ENCODE measurements around the gene FGFR3.

The FGFR3 gene

DNA sequence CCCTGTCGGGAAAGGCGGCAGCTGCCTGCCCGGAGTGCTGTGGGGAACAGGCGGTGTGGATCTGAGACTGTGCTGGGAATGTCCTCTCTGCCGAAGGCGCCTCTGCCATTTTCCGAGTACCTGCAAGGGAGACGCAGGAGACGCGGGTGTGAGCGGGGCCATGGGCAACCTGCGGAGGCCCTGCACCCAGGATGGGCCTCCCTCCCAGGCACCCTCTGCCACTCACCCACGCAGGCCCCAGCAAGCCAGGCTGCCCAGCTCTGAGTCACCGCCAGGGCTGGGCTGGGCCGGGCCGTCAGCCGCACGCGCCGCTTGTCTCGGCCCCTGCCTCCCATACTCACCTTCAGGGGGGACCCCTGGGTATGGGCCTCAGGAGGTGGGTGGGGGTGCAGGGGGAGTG lies 3.5 kb upstream of the FGFR3 start:
- DNase-seq: no peak

DNA sequence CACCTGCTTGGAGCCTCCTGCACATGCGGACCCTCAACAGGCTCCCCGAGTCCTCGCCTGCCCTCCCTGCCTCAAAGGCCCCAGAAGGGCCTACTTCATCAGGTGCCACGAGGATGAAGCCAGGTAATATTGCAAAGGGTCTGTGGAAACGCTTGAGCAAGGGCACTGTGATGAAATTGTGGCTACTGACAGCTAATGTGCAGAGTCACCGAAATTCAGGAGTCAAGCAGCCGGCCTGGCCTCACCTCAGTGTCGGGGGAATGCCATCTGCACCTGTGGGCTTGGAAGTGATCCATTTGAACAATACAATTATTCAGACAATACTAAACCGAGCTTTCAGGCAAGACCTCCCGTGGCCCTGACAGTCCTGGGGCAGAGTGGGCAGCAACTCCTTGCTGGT lies 3.1 kb upstream of the FGFR3 start:
- DNase-seq: no peak

DNA sequence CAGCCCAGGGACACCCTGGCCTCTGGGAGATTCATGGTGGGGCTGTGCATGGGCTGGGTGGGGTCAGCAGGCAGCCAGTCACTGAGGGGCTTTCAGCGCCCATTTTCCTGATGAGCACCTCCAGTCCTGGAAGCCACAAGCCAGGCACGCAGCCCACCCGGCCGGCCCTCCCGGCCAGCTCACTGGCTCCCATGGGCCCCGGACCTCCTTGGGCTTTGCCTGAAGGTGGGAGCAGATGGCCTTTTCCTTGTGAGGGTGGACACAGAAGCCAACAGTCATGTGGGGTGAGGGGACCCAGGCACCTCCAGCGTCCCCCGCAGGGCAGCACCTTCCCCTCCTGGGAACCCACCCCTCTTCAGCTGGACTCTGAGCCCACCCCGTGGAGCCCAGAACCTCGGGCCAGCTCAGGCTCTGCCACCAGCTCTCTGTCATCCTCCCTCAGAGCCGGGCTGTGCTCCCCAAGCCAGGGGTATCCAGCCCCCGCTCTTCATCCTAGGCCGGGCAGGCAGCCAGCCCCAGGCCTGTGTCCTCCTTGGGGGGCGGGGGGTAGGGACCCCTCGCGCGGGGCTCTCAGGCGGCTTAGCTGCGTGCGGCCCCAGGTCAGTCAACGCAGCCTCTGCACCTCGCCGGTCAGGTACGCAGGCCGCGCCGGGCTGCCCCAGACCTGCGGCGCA lies 798 bp upstream of the FGFR3 start:
- no peak for DNase-seq

DNA sequence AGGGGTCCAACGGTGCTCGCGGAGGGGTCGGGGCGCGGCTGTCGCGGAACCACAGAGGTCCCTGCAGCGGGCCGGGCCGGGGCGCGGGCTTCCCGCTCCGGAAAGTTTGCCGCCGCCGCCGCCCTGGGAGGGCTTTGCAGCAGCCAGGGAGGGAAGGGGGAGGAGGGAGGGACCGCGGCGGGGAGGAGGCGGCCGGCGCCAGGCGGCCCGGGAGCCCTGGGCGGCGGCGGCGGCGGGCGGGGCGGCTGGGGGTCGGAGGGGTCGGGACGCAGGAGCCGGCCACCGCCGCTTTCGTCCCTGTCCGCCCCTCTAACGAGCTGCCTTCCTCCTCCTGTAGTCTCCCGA lies 375 bp downstream of the FGFR3 start:
- DNase-seq: peak; percentile 5

DNA sequence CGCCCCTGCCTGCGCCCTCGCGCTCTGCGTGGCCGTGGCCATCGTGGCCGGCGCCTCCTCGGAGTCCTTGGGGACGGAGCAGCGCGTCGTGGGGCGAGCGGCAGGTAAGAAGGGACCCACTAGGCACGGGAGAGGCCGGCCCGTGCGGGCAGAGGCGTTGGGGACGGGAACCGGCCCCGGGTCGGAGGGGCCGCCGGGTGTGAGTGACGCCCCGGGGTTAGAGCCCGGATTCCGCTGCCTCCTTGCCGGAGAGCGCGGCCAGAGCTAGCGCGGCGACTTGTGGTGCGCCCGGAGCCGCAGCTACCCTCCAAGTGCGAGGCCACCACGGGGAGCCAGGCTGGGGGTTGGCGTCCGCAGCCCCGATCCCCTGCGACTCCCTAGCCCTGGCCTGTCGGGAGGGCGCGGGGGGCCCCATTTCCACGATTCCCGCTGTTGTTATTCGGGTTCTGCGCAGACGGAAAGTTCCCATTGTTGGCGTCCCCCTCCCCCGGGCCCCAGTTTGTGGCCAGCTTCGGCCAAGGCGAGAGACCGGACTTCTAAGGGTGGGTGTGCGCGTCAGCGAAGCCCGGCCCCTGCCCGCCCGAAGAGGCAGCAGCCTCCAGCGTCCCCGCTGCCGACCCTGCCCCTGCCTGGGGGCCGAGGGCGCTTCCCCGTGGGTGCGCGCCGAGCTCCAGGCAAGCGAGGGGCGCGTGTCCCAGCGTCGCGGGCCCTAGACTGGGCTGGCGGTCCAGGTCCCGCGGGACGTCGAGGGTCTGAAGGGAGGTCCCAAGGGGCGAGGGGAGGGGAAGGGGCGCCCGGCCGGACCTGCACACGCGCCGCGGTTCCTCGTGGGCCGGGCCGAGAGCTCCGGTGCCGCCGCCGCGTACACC lies 1.1 kb downstream of the FGFR3 start:
- no peak for DNase-seq

DNA sequence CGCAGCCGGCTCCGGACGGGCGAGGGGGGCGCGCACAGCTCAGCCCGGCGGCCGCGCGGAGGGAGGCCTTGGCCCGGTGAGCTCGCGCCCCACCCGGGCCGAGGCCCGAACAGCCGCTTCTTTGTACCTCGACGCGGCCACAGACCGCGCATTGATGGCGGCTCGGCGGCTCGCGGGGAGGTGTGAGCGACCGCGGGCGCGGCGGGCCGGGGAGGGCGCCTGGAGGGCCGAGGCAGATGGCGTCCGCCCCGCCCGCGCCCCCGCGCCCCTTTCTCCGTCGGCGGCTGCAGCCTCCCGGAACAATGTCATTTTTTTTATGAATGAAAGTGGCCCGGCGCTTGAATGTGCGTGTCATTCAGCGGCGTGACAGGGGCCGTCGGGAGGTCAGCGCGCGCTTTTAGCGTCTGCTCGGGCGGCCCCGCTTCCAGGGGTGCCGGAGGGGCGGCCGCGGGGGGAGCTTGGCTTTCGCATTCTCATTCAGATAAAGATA lies 1.8 kb downstream of the FGFR3 start:
- no peak for DNase-seq

DNA sequence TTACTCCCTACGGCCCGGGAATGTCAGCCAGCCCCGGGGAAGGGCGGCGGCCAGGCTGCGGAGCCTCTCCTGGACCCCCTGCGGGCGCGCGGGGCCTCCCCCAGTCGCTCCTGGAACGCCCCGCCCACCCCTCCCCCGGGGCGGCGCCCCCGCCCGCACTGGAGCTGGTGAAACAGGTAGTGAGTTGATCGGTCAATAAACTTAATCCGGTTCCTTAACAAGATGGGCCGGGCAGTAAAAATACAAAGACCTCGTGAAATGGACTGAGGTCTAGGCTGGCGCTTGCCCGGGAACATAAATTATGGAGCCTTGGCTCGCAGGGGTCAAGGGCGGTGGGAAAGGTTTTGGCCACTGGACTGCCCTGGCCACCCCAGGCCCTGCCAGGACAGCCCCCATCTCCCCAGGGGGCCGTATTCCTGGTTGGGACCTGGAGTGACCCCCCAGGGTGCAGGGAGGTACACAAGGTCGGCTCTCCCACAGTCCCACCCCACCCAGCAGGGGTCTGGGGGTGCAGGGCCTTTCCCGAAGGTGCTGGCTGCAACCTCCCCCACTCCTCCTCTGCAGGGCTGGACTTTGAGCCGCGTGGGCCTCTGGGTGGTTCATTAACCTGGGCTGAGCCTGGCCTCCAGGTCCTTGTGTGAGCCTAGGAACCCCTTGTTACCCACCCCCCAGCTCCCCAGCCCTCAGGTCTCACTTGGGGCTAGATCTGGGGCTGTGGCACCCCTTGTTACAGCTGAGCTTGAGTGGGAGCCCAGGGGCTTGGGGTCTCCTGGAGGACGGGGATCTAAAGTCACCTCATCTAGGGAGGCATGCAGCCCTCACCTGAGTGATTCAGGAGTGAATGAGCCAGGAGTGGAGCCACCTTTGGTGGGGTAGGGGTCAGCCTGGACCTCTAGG lies 2.5 kb downstream of the FGFR3 start:
- no peak for DNase-seq

DNA sequence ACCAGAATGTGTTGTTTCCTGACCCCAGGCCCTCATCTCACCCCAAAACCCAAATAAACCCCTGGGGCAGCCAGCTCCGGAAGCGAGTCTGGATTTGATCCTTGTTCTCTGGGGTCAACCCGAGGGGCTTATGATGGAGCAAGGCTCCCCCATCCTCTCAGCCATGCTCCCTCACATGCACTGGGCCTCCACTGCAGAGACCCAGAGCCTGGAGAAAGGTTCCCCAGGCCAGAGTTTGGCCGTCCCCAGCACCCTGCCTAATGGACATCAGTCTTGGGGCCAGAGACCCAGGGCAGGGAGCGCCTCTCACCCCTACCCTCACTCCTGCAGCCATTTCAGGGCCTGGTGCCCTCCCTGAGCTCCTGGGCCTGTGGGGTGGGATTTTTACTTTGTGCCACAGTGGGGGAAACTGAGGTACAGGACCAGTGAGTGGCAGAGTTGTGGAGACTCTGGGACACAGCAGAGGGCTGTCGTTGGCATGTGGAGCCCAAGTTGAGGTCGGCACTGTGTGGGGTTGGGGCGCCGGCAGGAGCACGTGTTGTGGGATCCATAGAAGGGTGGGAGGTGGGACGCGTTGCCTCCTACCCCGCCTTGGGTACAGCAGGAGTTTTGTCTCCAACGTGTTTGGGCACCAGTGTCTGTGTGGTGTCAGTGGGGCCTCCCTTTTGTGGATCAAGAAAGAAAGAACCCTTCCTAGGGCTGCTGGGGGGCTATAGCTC lies 3.6 kb downstream of the FGFR3 start:
- DNase-seq: no peak

DNA sequence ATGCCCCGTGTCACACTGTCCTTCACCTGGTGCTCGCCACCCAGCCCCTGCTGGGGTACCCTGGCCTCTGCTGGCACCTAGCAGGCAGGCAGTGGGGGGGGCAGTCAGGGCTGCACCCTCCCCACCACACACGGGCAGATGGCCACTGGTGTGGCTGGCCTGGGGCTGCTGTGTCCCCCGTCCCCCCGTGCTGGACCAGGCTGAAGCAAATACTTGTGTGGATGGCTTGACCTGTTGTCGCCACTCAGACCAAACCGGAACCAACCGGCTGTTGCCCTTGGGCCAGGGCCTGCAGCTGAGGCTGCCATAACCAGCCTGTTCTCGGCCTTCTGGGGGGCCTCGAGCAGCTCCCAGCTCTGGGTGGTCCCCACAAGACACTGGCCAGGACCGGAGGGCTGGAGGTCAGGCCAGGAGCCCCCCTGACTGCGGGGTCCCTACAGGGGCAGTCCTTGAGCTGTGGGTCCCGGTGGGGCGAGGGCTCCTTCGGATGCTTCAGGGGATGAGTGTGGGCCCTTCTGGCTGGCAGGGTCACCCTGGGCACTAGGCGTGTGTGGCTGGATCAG lies 4.3 kb downstream of the FGFR3 start:
- DNase-seq: no peak

DNA sequence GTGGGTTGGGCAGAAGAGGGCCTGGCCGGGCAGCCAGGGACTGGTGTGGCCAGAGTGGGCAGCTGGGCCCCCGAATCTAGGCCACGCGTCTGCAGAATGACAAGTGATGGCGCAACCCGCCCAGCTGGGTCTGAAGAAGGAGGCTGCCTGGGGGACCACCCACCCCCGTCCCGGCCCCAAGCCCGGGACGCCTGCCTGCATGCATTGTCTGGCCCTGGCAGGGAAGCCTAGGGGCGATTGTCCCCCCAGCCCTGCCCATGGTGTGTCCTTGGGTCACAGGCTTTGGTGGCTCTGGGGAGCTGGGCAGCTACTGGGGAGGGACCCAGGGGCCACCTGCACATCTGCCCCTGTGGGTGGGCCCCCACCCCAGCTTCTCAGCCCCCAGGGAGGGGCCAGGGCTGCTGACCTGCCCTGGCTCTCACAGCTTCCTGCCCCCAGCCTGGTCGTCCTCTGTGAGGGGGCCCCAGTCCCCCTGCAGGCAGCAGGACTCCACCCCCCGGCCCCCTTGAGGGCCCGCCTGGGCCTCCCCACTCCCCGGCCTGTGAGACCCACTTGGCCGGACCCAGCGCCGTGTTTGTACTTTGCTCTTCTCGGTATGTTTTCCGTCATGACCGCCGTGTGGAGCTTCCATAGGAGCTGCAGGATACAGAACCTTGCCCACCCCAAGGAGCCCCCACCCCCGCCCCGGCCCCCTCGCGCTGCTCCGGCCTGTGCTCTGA lies 4.9 kb downstream of the FGFR3 start:
- no peak for DNase-seq

DNA sequence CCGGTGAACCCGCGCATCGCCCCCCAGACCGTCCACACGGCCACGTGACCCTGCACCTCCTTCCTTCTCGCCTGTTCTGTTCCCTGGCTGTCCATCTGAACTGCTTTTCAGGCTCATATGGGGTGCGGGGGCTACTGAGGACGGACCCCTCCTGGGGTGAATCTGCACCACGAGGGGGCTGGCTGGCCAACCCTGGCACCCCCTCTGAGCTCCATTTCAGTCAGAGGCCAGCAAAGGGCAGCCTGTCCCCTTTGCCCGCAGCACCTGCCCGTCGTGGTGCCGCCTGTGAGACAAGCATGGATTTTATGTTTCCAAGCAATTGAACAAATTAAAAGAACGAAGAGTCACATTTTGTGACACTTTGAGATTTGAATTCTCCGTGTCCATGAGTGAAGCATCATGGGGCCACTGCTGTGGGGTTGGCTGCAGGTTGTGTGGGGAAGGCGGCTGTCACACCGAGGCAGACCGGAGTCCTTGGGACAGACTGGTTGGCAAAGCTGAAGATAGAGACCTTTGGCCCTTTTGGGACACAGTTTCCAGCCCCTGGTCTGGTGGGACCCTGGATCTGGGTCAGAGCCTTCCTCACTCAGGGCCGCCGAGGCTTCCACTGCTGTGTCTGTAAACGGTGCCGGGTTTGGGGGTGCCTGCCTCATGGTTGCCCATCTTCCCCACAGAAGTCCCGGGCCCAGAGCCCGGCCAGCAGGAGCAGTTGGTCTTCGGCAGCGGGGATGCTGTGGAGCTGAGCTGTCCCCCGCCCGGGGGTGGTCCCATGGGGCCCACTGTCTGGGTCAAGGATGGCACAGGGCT lies 5.7 kb downstream of the FGFR3 start:
- no peak for DNase-seq

DNA sequence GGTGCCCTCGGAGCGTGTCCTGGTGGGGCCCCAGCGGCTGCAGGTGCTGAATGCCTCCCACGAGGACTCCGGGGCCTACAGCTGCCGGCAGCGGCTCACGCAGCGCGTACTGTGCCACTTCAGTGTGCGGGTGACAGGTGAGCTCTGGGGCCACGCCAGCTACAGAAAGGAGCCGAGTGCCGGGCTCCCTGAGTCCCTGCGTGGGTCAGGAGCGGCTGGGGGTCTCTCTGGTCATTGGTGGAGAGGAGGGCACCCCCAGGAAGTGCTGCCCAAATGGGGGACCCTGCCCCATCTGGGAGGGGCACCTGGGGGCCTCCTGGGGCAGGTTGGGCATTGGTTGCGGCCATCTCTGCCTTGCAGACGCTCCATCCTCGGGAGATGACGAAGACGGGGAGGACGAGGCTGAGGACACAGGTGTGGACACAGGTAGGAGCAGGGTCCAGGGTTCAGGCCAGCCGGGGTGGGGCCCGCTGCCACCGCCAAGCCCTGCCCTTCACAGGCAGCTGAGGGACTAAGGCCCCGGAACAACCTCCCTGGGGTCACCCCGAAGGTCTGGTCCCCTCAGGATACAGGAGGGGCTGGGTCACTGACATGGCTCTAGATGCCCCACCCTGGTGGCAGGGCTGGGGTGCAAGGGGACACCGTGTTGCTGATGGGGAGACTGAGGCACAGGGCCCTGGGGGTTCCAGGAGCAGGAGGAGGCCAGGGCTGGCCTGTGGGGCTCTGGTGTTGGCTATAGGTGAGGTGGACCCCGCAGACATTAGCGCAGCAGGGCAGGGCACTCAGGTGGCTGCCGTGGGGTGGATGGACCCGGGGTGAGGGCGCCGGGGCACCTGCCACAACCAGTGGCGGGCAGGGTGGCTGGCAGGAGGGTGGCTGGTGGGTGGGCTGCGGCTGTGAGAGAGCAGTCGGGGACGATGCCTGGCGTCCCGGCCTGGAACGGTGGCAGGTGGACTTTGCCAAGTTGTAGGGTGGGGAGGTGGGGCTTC lies 6.6 kb downstream of the FGFR3 start:
- DNase-seq: no peak

DNA sequence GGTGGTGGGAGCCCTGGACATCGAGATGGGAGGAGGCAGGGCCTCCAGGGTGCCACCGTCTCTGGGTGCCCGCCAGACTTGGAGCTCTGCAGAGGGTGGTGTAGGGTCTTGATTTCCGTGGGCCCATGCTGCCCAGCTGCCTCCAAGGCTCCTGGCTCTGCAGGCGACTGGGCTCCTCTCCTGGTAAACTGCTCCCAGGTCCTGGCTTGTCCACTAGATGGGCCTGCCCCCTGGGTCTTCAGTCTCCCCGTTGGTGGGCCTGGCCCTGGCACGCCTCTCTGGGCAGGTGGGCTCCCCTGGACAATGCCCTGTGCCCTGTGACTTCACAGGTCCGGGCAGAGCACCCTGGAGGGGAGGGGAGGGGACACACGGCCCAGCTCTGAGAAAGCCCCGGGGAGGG lies 7.7 kb downstream of the FGFR3 start:
- no peak for DNase-seq

DNA sequence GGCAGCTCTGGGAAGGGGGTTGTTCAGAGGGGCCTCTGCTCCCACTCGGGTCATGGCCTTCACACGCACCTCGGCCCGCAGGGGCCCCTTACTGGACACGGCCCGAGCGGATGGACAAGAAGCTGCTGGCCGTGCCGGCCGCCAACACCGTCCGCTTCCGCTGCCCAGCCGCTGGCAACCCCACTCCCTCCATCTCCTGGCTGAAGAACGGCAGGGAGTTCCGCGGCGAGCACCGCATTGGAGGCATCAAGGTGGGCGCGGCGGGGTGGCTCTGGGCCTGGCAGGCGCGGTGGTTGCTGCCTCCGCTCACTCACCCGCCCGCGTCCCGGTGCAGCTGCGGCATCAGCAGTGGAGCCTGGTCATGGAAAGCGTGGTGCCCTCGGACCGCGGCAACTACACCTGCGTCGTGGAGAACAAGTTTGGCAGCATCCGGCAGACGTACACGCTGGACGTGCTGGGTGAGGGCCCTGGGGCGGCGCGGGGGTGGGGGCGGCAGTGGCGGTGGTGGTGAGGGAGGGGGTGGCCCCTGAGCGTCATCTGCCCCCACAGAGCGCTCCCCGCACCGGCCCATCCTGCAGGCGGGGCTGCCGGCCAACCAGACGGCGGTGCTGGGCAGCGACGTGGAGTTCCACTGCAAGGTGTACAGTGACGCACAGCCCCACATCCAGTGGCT lies 8.3 kb downstream of the FGFR3 start:
- DNase-seq: no peak

DNA sequence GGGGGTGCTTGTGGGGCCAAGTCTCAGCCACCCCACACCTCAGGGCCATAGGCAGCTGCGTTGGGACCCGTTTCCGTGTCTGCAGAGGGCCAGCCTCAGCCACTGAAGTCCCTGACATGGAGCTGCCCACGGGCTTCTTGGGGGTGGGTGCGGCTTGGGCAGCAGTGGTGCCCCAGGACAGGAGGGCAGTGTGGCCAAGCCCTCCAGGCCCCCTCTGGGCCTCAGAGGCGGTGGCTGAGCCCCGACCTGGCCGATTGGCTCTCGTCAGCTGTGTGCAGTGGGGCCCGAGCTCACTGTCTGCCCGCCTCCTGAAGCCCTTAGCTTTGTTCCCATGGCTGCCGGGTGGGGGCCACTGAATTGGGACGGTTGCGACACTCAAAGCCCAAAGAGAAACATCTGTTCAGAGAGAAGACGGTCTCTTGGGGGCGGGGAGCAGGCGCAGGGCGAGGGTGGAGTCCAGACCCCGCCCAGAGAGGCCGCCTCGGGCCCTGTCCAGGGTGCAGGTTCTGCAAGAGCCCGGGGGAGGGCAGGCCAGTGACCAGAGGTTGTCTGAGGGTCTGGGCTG lies 9.1 kb downstream of the FGFR3 start:
- no peak for DNase-seq

DNA sequence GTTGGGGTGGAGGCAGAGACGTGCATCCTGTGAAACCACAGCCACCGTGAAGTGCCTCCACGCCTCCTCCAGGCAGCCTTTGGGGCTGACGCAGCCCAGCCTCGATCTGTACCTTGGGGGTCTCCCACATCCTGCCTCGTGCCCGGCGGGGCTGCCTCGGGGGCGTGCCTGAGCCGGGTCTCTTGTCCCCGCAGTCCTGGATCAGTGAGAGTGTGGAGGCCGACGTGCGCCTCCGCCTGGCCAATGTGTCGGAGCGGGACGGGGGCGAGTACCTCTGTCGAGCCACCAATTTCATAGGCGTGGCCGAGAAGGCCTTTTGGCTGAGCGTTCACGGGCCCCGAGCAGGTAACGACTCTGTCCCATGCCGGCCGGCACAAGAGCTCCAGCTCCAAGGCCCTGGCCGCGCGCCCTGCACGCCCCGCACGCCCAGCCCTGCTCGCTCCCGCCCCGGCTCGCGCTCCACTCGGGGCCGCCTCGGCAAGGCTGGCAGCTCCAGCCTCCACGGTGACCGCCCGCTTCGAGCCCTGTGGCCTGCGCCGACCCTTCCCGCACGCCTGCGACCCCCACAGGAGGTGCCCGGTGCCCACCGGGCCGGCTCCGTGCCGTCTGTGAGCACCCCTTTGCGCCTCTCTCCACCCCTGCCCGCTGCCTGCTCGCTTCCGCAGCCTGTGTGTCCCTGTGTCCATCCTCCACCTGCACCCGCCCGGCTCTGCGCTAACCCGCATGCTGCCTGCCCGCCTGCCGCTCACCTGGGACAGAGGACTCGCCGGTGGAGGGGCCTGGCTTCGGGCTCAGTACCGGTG lies 9.8 kb downstream of the FGFR3 start:
- DNase-seq: no peak

DNA sequence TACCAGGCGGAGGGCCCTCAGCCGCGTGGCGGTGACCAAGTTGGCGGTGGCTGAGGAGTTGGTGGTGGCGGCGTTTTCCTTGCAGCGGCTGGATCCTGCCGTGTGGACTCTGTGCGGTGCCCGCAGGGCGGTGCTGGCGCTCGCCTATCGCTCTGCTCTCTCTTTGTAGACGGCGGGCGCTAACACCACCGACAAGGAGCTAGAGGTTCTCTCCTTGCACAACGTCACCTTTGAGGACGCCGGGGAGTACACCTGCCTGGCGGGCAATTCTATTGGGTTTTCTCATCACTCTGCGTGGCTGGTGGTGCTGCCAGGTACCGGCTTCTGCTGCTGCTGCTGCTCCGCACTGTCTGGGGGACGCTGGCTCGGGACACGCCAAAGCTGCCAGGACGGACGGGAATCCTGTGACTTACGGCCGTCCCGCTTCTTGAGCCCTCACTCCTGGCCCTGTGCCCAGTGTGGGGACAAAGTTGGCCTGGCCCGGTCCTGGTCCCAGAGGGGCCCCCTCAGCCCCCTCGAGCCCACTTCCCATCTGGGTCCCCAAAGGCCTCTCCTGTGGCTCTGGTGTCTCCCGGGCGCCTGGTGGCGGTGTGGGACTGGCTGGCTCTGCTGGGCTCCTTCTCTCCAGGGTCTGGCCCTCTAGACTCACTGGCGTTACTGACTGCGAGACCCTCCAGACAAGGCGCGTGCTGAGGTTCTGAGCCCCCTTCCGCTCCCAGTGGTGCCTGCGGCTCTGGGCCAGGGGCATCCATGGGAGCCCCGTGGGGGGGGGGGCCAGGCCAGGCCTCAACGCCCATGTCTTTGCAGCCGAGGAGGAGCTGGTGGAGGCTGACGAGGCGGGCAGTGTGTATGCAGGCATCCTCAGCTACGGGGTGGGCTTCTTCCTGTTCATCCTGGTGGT lies 10.7 kb downstream of the FGFR3 start:
- no peak for DNase-seq

Data from NCI-H226 (cell line).